ENCODE data around the gene SDK2. TPM values are rescaled to one million over a fixed set of nuclear protein-coding genes. Genes with fewer than 3 reads are reported as not detected.

SDK2 gene
- total and polyA plus RNA-seq, 9 of the 15 experiments (the other 6 are each of a cell fraction or from before 2014, with no cell fraction given): 0.04 TPM; not detected in 8

- BruUV-seq (replicated peaks): no TSS peak
- no peak for FAIRE-seq
These were observed 296.9 kb downstream of the SDK2 start for GRCh38 chr17:73347351-73347750.

More at GRCh38 chr17:73347351-73347750, 296.9 kb downstream of the SDK2 start:
- ChIA-PET CTCF (ENCODE audit: low intra/inter-chr PET ratio) (no interaction called here), POLR2A (interaction anchor here (0.6 to 1.1 kb wide), 2 partner anchors 37 to 106 kb away, joined by 4 read pairs; no protein-coding TSS in a partner anchor)
- no peak overlapping the region for H3K9ac ChIP-seq (ENCODE audit: insufficient read depth in 1 of 2, low read depth in 2 of 2, low read length in 2 of 2)
- ATAC-seq: no peak
- no peak overlapping the region for H3K27ac ChIP-seq (ENCODE audit: extremely low read depth, low read depth, low read length)
- H4K20me1 ChIP-seq (replicated peaks; ENCODE audit: control insufficient read depth, insufficient read depth, low read length): no peaks in the 10 kb centered on the region
- H3K4me3 ChIP-seq: no peak overlapping the region
- no peaks in the 10 kb centered on the region for H3K36me3 ChIP-seq (ENCODE audit: control insufficient read depth, insufficient read depth, low read length)
- in situ Hi-C loops (cut with MboI) (no loop called here), intact Hi-C loops (cut with micrococcal nuclease) (no loop called here)
- peaks cover 34 to 82% of the 10 kb centered on the region in 2 experiments; a peak in 4 of 5 replicates for H3K27me3 ChIP-seq (ENCODE audit: control insufficient read depth in 2 of 2, insufficient read depth in 2 of 2, low read length in 2 of 2)
- no peaks in the 10 kb centered on the region for H3K9me3 ChIP-seq (replicated peaks; ENCODE audit: control insufficient read depth, insufficient read depth, low read depth, low read length)
- H2AFZ ChIP-seq (ENCODE audit: low read depth, low read length): no peak overlapping the region
- TF ChIP-seq SLC30A9 (CRISPR knock-in tag; IDR thresholded peaks at IDR 0.05): no peak
- TF ChIP-seq ZNF584 (CRISPR knock-in tag; IDR thresholded peaks at IDR 0.05; ENCODE audit: low read depth): no peak
- TF ChIP-seq CBFA2T2 (conservative IDR thresholded peaks at IDR 0.05): no peak
- TF ChIP-seq ZNF217 (CRISPR knock-in tag; IDR thresholded peaks at IDR 0.05): no peak
- no peak for TF ChIP-seq RERE (CRISPR knock-in tag; IDR thresholded peaks at IDR 0.05; ENCODE audit: borderline replicate concordance)
- TF ChIP-seq MXD1 (CRISPR knock-in tag; IDR thresholded peaks at IDR 0.05; ENCODE audit: borderline replicate concordance, poor library complexity, severe bottlenecking): no peak
- no peak for TF ChIP-seq CEBPB (tag; IDR thresholded peaks at IDR 0.05)
- TF ChIP-seq MIER1 (IDR thresholded peaks at IDR 0.05; ENCODE audit: low read depth): no peak
- DNase-seq (ENCODE audit: extremely low read depth in 1 of 4, low spot score in 3 of 4): no peak
- no peaks in the 10 kb centered on the region for H3K9me1 ChIP-seq (ENCODE audit: control insufficient read depth, insufficient read depth, low read length)
- H3K4me2 ChIP-seq (ENCODE audit: insufficient read depth, low read length): no peak overlapping the region
- H3K79me2 ChIP-seq (ENCODE audit: control insufficient read depth, insufficient read depth, low read length): no peaks in the 10 kb centered on the region
- WGBS (ENCODE audit: insufficient coverage, low coverage, missing lambda C conversion rate): 7% methylated on average over 4 of the region's 5 CpGs
- H3K4me1 ChIP-seq (replicated peaks in 1 of 2; ENCODE audit: control insufficient read depth in 2 of 2, insufficient read depth in 2 of 2, low read length in 2 of 2): peaks cover 0 to 14% of the 10 kb centered on the region in 2 experiments; a peak in 2 of 5 replicates

Measured in K562 (cell line).